Placental epithelial cell (primary cell): Measurements from ENCODE around the gene ZNF570. TPM values are rescaled to one million over a fixed set of nuclear protein-coding genes. Genes with fewer than 3 reads are reported as not detected.

Source experiments
- total RNA-seq: library from RNA; depleted of rRNA; stranded (reverse); fragments of >200 nt; gene quantifications from 2 replicates; pipeline ENCODE4 v1.2.3, GENCODE V29; 2012

Gene ZNF570
- 7.5 and 9.4 TPM in 2 replicates for total RNA-seq

GRCh38 chr19:37468961-37469777 lies at the start of gene ZNF570:
Gene ZNF570 (plus strand): TSS chr19:37469356. CDS start chr19:37470355, 999 bp downstream.

GRCh38 chr19:37466798-37467607 lies 2.2 kb upstream of the ZNF570 start, which contains the start of gene ZNF569:
Gene ZNF569 (minus strand): TSS chr19:37467444. CDS start chr19:37444921, 22,523 bp downstream.

GRCh38 chr19:37506387-37507166 lies 37.4 kb downstream of the ZNF570 start, which contains the start of gene ZNF793:
Gene ZNF793 (plus strand): TSS chr19:37506939. CDS start chr19:37523440, 16,501 bp downstream.

Other genes starting within 250 kb of the ZNF570 start
- gene ZNF527, start 98.3 kb upstream of the ZNF570 start, total RNA-seq, result 3.1 and 7.5 TPM in 2 replicates
- gene ZNF569, start 1.9 kb upstream of the ZNF570 start, total RNA-seq, result 4.3 and 4.9 TPM in 2 replicates
- 7.5 TPM in 2 replicates for gene ZNF793, start 37.6 kb downstream of the ZNF570 start, total RNA-seq
- gene ZNF571, start 125.4 kb downstream of the ZNF570 start, total RNA-seq, result 3.1 and 3.4 TPM in 2 replicates
- gene ZNF540, start 125.5 kb downstream of the ZNF570 start, total RNA-seq, result 0.65 and 1.6 TPM in 2 replicates
- 25.9 and 28.0 TPM in 2 replicates for gene ZFP30, start 186.1 kb downstream of the ZNF570 start, total RNA-seq